Osteocyte (in vitro differentiated cells): ENCODE results near the gene GPX3. TPM values are rescaled to one million over a fixed set of nuclear protein-coding genes. Genes with fewer than 3 reads are reported as not detected.

ENCODE experiments used
- DNase-seq: peaks from one replicate; pipeline ENCODE4 v3.0.0; 2021; ENCODE audit warnings: mixed read lengths; ENCODE audit not compliant: unreplicated experiment; ENCODE audit errors: extremely low spot score
- H3K27ac Mint-ChIP-seq: one replicate; pipeline ENCODE4 v1.8.0; 2021; ENCODE audit warnings: mild to moderate bottlenecking, mixed read lengths; ENCODE audit not compliant: unreplicated experiment
- H3K27me3 Mint-ChIP-seq: one replicate; pipeline ENCODE4 v1.8.0; 2021; ENCODE audit warnings: mixed read lengths; ENCODE audit not compliant: unreplicated experiment
- H3K36me3 Mint-ChIP-seq: one replicate; pipeline ENCODE4 v1.8.0; 2021; ENCODE audit warnings: mixed read lengths; ENCODE audit not compliant: unreplicated experiment
- H3K4me1 Mint-ChIP-seq: one replicate; pipeline ENCODE4 v1.8.0; 2021; ENCODE audit warnings: mixed read lengths; ENCODE audit not compliant: unreplicated experiment
- H3K4me3 Mint-ChIP-seq: one replicate; pipeline ENCODE4 v1.8.0; 2021; ENCODE audit warnings: mild to moderate bottlenecking, moderate library complexity, mixed read lengths; ENCODE audit not compliant: unreplicated experiment
- H3K9me3 Mint-ChIP-seq: one replicate; pipeline ENCODE4 v1.8.0; 2021; ENCODE audit warnings: mixed read lengths; ENCODE audit not compliant: unreplicated experiment
- total RNA-seq: library from RNA; stranded (reverse); gene quantifications from 2 replicates; pipeline ENCODE4 v1.2.1, GENCODE V29; 2021
- TF ChIP-seq, protein P1 (sequence below): fragments of 200-600 bp; sonication (generic); IDR thresholded peaks from 2 replicates; pipeline ENCODE4 v1.5.0; 2021; ENCODE audit warnings: antibody characterized with exemption, mild to moderate bottlenecking, moderate library complexity

The GPX3 gene
- total RNA-seq, 1 donor from 2014 or later = 1.1 TPM

DNA sequence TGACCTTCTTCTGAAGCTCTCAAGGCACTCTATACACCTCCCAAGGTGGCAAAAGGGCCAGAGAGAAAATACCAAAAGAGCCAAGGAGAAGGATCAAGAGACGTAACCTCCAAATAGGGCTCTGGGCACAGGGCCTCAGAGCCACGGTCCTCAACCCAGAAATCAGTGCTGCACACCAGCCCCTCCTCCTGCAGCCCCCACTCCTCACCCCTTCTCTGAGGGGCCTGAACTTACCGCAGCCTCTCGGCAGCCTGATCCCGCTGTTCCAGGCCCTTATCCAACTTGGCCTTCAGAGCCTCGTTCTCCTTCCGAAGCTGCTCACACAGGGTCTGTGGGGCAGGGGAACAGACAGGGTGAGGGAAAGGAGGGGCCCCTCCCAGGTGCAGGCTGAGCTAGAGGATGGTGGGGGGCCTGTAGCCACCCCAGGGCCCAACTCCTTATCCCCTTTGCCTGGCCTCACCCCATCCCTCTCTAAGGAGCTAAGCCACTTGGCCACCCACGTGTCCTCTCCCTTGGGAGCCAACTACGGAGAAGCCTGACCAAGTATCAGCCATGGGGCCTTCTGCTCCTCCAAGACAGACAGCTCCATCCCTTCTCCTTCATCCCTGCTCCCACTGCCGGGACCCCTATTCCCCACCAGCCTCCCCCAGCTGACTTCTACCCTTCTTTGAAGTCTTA lies 31.7 kb downstream of the GPX3 start:
- no peak overlapping the region for H3K4me3 Mint-ChIP-seq
- peak overlapping the region; percentile 7 for H3K27ac Mint-ChIP-seq
- H3K36me3 Mint-ChIP-seq = peaks cover 14% of the 10 kb centered on the region
- H3K27me3 Mint-ChIP-seq = no peaks in the 10 kb centered on the region
- H3K9me3 Mint-ChIP-seq = no peaks in the 10 kb centered on the region
- TF ChIP-seq, protein P1, sequence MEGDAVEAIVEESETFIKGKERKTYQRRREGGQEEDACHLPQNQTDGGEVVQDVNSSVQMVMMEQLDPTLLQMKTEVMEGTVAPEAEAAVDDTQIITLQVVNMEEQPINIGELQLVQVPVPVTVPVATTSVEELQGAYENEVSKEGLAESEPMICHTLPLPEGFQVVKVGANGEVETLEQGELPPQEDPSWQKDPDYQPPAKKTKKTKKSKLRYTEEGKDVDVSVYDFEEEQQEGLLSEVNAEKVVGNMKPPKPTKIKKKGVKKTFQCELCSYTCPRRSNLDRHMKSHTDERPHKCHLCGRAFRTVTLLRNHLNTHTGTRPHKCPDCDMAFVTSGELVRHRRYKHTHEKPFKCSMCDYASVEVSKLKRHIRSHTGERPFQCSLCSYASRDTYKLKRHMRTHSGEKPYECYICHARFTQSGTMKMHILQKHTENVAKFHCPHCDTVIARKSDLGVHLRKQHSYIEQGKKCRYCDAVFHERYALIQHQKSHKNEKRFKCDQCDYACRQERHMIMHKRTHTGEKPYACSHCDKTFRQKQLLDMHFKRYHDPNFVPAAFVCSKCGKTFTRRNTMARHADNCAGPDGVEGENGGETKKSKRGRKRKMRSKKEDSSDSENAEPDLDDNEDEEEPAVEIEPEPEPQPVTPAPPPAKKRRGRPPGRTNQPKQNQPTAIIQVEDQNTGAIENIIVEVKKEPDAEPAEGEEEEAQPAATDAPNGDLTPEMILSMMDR = no peak
- DNase-seq = no peak
- no peaks in the 10 kb centered on the region for H3K4me1 Mint-ChIP-seq

DNA sequence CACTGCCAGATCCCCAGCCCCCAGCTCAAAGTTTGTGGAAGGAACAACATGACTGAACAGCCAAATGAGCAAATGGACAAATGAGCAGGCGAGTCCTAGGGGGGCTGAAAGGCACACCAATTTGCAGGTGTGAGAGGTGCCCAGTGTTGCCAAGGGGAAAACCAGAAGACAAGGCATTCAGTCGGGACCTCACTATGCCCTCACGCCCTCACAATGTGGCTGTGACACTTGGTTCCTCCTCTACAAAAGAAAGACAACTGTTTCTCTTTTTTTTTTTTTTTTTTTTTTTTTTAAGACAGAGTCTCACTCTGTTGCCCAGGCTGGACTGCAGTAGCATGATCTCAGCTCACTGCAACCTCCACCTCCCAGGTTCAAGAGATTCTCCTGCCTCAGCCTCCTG lies 32.4 kb downstream of the GPX3 start:
- DNase-seq = no peak
- TF ChIP-seq, protein P1 = no peak
- peaks cover 14% of the 10 kb centered on the region for H3K36me3 Mint-ChIP-seq
- H3K4me3 Mint-ChIP-seq = no peak overlapping the region
- H3K27ac Mint-ChIP-seq = no peak overlapping the region
- no peaks in the 10 kb centered on the region for H3K9me3 Mint-ChIP-seq
- H3K27me3 Mint-ChIP-seq = no peaks in the 10 kb centered on the region
- H3K4me1 Mint-ChIP-seq = no peaks in the 10 kb centered on the region

DNA sequence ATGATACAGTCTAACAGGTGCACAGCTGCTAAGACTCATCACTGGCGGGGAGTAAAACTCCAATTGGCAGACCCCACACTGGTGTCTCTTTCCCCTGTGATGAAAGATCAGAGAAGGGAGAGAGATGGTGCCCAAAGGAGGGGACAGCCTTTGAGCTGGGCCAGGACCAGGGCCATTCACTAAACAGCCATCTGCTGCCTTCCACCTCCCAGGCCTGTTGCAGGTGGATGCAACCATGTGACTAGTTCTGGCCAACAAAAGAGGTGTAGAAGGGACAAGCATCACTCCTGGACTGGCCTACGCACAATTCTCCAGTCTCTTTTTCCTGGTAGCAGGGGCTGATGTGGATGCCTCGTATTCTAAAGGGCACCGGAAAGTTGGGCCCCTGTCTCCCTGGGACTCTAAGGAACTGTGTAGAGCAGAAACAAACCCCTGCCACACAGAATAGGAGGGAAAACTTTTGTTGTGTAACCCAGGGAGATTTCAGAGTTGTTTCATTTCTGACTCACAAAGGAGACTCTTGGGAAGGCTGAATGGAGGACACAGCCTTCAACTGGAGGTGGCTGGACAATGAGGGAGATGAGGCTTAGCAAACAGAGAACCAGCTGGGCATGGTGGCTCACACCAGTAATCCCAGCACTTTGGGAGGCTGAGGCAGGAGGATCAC lies 33.5 kb downstream of the GPX3 start:
- Mint-ChIP-seq H3K36me3 (peaks cover 15% of the 10 kb centered on the region), H3K4me1 (no peaks in the 10 kb centered on the region), H3K27me3 (no peaks in the 10 kb centered on the region), H3K27ac (no peak overlapping the region), H3K4me3 (no peak overlapping the region), H3K9me3 (no peaks in the 10 kb centered on the region)
- no peak for DNase-seq
- TF ChIP-seq, protein P1 = no peak

DNA sequence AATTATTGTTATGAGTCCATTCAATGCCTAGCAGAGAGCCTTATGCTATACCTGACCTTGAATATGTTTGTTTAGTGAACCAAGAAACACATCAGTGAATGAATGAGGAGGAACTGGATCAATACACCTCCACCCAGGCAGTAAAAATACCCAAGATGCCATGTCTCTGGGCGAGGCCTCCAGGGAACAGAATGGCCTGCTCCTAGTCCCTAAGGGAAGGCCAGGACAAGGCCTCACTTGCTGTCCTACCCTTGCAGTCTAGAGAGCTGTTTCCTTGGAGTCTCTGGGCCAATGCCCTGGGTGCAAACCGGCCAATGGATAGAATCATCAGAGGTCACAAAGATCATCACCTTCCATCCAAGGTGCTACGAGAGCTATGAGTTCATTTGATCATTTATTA lies 34.3 kb downstream of the GPX3 start:
- Mint-ChIP-seq H3K27ac (no peak overlapping the region), H3K36me3 (peaks cover 19% of the 10 kb centered on the region), H3K27me3 (no peaks in the 10 kb centered on the region), H3K4me3 (no peak overlapping the region), H3K9me3 (no peaks in the 10 kb centered on the region), H3K4me1 (peaks cover 3% of the 10 kb centered on the region)
- DNase-seq = no peak
- TF ChIP-seq, protein P1 = no peak

DNA sequence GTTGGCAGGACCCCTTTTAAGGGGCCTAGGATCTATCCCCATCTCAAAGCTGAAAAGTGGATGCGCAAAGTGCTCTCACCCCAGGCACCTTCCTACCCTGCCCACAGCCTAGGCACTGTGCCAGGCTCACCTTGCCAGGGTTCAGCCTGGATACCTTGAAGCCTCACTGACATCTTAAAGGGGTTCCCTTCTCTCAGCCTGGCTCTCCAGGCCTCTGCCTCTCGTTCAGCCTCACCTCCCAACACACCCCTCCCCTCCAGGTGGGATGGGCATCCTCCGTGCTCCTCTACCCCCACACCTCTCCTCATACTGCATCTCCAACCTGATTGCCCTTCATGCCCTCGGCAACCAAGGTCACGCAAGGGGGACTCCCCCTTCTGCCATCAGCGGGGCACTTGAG lies 34.9 kb downstream of the GPX3 start:
- peaks cover 3% of the 10 kb centered on the region for H3K4me1 Mint-ChIP-seq
- no peak overlapping the region for H3K27ac Mint-ChIP-seq
- H3K36me3 Mint-ChIP-seq = peaks cover 19% of the 10 kb centered on the region
- H3K27me3 Mint-ChIP-seq = no peaks in the 10 kb centered on the region
- DNase-seq = no peak
- TF ChIP-seq, protein P1 = no peak
- no peaks in the 10 kb centered on the region for H3K9me3 Mint-ChIP-seq
- no peak overlapping the region for H3K4me3 Mint-ChIP-seq
